Fibroblast of lung (primary cell): ENCODE results near the gene MSANTD1. TPM values are rescaled to one million over a fixed set of nuclear protein-coding genes. Genes with fewer than 3 reads are reported as not detected.

Source experiments
- DNase-seq, 2 donors: peaks; one replicate each; pipeline versions ENCODE4 v3.0.0 to v3.0.0-alpha.2; 2010; ENCODE audit warnings: low read depth in 2 of 2
- H2AFZ ChIP-seq: 2 replicates; pipeline ENCODE4 v1.5.1; 2012; ENCODE audit warnings: low read length, control low read depth, inconsistent platforms
- H3K27ac ChIP-seq: 2 replicates; pipeline ENCODE4 v1.5.1; 2011; ENCODE audit warnings: low read length, control low read depth; ENCODE audit not compliant: insufficient read depth
- H3K27me3 ChIP-seq: 2 replicates; pipeline ENCODE4 v1.5.1; 2011; ENCODE audit warnings: mild to moderate bottlenecking, low read length; ENCODE audit not compliant: control insufficient read depth, insufficient read depth
- H3K36me3 ChIP-seq: 2 replicates; pipeline ENCODE4 v1.5.1; 2011; ENCODE audit warnings: low read length; ENCODE audit not compliant: control insufficient read depth, insufficient read depth
- H3K4me1 ChIP-seq: 2 replicates; pipeline ENCODE4 v1.5.1; 2011; ENCODE audit warnings: low read length; ENCODE audit not compliant: control insufficient read depth, insufficient read depth; ENCODE audit errors: extremely low read depth
- H3K4me2 ChIP-seq: 2 replicates; pipeline ENCODE4 v1.5.1; 2011; ENCODE audit warnings: low read length, control low read depth; ENCODE audit not compliant: insufficient read depth; ENCODE audit errors: extremely low read depth
- H3K4me3 ChIP-seq, 4 experiments: fragments of 200-600 bp in 1 of 4; sonication (generic) in 1 of 4; replicated peaks in 1 of 4; 2 replicates each; pipeline ENCODE4 v1.5.1; 2011 to 2016; ENCODE audit warnings: low read length in 4 of 4, low read depth in 3 of 4, mild to moderate bottlenecking in 3 of 4, control low read depth in 2 of 4, inconsistent platforms in 1 of 4, mixed read lengths in 1 of 4; ENCODE audit not compliant: insufficient read depth in 1 of 4; ENCODE audit errors: control extremely low read depth in 1 of 4
- H3K79me2 ChIP-seq: 2 replicates; pipeline ENCODE4 v1.5.1; 2012; ENCODE audit warnings: mild to moderate bottlenecking, low read length, inconsistent platforms; ENCODE audit not compliant: control insufficient read depth, insufficient read depth
- H3K9ac ChIP-seq: 2 replicates; pipeline ENCODE4 v1.5.1; 2011; ENCODE audit warnings: mild to moderate bottlenecking, low read length, control low read depth; ENCODE audit not compliant: insufficient read depth
- H3K9me3 ChIP-seq: 2 replicates; pipeline ENCODE4 v1.5.1; 2012; ENCODE audit warnings: low read depth, low read length; ENCODE audit not compliant: control insufficient read depth, insufficient read depth
- H4K20me1 ChIP-seq: 2 replicates; pipeline ENCODE4 v1.5.1; 2011; ENCODE audit warnings: low read length; ENCODE audit not compliant: control insufficient read depth, insufficient read depth; ENCODE audit errors: extremely low read depth
- EZH2 ChIP-seq: IDR thresholded peaks from 2 replicates; pipeline ENCODE4 v1.5.1; 2012; ENCODE audit warnings: low read length, control low read depth, mild to moderate bottlenecking; ENCODE audit errors: missing control alignments
- polyA plus RNA-seq, 2 donors: library from polyadenylated mRNA; depleted of rRNA in 1 of 2; stranded (reverse) in 1 of 2; unstranded in 1 of 2; fragments of >200 nt; gene quantifications; 2 replicates each; pipeline ENCODE4 v1.2.1, GENCODE V29; 2011 to 2012; ENCODE audit warnings: missing spikeins in 1 of 2
- total RNA-seq: library from RNA; depleted of rRNA; stranded (reverse); fragments of >200 nt; gene quantifications from 2 replicates; pipeline ENCODE4 v1.2.1, GENCODE V29; 2014
- TF ChIP-seq, protein P1 (sequence below), 2 donors: IDR thresholded peaks in 1 of 2; conservative IDR thresholded peaks in 1 of 2; 1 replicate in 1 of 2; 2 replicates in 1 of 2; pipeline ENCODE4 v1.5.1; 2011 to 2012; ENCODE audit warnings: low read length in 2 of 2, control low read depth in 1 of 2, inconsistent platforms in 1 of 2, low read depth in 1 of 2, mild to moderate bottlenecking in 1 of 2

Gene MSANTD1
- total and polyA plus RNA-seq, 2 donors (not counting 1 experiment from before 2014, with no cell fraction given) = 0.50 TPM; not detected in 1

DNA sequence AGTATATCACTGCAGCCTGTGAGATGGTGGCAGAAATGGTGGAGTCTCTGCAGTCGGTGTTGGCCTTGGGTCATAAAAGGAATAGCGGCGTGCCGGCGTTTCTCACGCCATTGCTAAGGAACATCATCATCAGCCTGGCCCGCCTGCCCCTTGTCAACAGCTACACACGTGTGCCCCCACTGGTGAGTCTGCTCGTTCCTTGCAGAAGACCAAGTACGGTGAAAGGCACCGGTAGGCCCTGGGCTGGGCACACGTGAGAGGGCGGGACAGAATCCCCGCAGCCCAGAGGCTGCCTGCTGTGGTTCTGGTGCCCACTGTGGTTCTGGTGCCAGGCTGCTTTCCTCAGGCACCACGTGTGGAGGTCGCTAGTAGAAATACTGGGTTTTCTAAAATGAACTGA, 31.2 kb upstream of the MSANTD1 start:
- no peak for DNase-seq
- TF ChIP-seq EZH2 = no peak
- TF ChIP-seq, protein P1, sequence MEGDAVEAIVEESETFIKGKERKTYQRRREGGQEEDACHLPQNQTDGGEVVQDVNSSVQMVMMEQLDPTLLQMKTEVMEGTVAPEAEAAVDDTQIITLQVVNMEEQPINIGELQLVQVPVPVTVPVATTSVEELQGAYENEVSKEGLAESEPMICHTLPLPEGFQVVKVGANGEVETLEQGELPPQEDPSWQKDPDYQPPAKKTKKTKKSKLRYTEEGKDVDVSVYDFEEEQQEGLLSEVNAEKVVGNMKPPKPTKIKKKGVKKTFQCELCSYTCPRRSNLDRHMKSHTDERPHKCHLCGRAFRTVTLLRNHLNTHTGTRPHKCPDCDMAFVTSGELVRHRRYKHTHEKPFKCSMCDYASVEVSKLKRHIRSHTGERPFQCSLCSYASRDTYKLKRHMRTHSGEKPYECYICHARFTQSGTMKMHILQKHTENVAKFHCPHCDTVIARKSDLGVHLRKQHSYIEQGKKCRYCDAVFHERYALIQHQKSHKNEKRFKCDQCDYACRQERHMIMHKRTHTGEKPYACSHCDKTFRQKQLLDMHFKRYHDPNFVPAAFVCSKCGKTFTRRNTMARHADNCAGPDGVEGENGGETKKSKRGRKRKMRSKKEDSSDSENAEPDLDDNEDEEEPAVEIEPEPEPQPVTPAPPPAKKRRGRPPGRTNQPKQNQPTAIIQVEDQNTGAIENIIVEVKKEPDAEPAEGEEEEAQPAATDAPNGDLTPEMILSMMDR (conservative IDR thresholded peaks at IDR 0.05 in 1 of 2, IDR thresholded peaks at IDR 0.05 in 1 of 2; ENCODE audit: low read depth in 1 of 2, low read length in 2 of 2) = no peak
- peaks cover 13% of the 10 kb centered on the region for H3K36me3 ChIP-seq
- H4K20me1 ChIP-seq = no peaks in the 10 kb centered on the region
- H3K79me2 ChIP-seq = no peaks in the 10 kb centered on the region
- no peaks in the 10 kb centered on the region for H3K4me1 ChIP-seq
- no peak overlapping the region for H3K27ac ChIP-seq
- no peak overlapping the region for H3K4me3 ChIP-seq
- H3K27me3 ChIP-seq = no peaks in the 10 kb centered on the region
- no peak overlapping the region for H2AFZ ChIP-seq
- H3K9me3 ChIP-seq = no peaks in the 10 kb centered on the region
- no peak overlapping the region for H3K9ac ChIP-seq
- H3K4me2 ChIP-seq = no peak overlapping the region

DNA sequence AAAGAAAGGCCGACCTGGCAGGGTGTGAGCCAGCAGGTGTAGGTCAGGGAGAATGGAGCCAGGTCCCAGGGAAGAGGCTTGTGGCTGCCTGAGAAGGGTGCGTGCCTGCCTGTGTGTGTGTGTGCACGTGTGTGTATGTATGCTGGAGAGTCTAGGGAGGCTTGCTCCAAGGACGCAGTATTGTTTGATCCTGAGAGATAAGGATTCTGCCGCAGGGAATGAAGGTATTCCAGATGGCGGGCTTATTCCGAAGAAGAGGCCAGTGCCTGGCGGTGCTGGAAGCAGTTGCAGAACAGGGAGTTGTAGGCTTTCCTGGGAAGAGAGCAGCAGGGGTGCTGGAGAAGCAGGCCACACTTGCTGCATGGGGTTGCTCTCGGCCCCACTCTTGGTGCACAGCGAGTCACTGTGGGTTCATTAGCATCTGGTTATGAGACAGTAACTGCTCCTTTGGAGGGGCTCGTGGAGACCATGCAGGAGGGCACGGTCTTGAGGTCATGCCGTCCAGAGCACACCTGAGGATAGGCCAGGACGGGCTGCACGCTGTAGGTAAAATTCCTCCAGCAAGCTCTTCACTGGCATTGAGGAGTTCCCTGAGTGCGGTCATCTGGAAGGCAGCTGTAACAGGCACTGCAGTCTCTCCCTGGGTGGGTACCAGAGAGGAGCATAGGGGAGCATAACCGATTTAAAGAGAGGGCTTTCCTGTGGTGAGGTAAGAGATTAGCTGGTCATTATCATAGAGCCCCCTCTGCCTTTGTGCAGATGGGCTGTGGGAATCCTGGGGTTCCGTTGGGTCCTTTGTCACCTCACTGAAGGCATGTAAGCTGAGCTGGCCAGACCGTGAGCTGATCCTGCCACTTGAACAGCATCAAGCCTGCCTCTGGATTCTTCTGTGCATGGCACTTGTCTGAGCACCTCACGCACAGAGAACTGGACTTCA, 29.9 kb upstream of the MSANTD1 start:
- peaks cover 15% of the 10 kb centered on the region for H3K36me3 ChIP-seq
- H3K4me2 ChIP-seq = no peak overlapping the region
- no peaks in the 10 kb centered on the region for H3K4me1 ChIP-seq
- no peaks in the 10 kb centered on the region for H4K20me1 ChIP-seq
- no peaks in the 10 kb centered on the region for H3K27me3 ChIP-seq
- no peak overlapping the region for H2AFZ ChIP-seq
- no peak for DNase-seq
- H3K27ac ChIP-seq = no peak overlapping the region
- H3K9ac ChIP-seq = no peak overlapping the region
- H3K79me2 ChIP-seq = no peaks in the 10 kb centered on the region
- no peak overlapping the region for H3K4me3 ChIP-seq
- no peak for TF ChIP-seq EZH2
- TF ChIP-seq, protein P1 (conservative IDR thresholded peaks at IDR 0.05 in 1 of 2, IDR thresholded peaks at IDR 0.05 in 1 of 2; ENCODE audit: low read depth in 1 of 2, low read length in 2 of 2) = no peak
- H3K9me3 ChIP-seq = no peaks in the 10 kb centered on the region

DNA sequence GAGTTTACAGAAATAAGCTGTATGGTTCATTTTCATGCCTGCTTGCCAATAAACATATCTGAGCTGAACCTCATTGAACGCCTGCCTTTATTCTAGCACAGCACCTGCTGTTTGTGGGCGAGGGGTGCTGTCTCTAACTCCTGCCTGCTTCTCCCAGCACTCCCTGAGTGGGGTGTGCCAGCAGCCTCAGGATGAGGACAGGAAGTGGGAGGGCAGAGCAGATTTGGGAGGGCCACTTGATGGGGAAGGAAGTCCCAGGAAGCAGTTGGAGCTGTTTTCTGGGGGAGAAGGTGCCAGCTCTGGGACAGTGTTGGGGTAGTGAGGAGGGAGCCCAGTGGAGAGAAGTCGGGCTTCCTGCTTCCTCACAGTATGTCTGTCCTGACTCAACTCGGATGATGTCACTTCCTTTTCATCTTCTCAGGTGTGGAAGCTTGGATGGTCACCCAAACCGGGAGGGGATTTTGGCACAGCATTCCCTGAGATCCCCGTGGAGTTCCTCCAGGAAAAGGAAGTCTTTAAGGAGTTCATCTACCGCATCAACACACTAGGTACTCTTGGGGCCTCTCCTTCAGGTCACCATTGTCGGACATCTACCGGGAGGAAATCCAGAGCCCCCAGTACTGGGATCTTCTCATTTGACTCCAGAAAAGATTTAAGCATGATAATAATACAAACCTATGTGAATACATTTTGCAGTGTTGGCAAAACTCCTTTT, 29.0 kb upstream of the MSANTD1 start:
- Histone ChIP-seq H3K9ac (no peak overlapping the region), H3K27ac (no peak overlapping the region), H3K4me1 (no peaks in the 10 kb centered on the region), H3K27me3 (no peaks in the 10 kb centered on the region), H3K36me3 (peaks cover 17% of the 10 kb centered on the region), H3K4me2 (no peak overlapping the region), H3K4me3 (no peak overlapping the region), H4K20me1 (no peaks in the 10 kb centered on the region), H3K9me3 (no peaks in the 10 kb centered on the region), H3K79me2 (no peaks in the 10 kb centered on the region), H2AFZ (no peak overlapping the region)
- no peak for DNase-seq
- no peak for TF ChIP-seq EZH2
- TF ChIP-seq, protein P1 (conservative IDR thresholded peaks at IDR 0.05 in 1 of 2, IDR thresholded peaks at IDR 0.05 in 1 of 2; ENCODE audit: low read depth in 1 of 2, low read length in 2 of 2) = no peak
